Measurements from ENCODE around the gene PSMB7.

Gene PSMB7

DNA sequence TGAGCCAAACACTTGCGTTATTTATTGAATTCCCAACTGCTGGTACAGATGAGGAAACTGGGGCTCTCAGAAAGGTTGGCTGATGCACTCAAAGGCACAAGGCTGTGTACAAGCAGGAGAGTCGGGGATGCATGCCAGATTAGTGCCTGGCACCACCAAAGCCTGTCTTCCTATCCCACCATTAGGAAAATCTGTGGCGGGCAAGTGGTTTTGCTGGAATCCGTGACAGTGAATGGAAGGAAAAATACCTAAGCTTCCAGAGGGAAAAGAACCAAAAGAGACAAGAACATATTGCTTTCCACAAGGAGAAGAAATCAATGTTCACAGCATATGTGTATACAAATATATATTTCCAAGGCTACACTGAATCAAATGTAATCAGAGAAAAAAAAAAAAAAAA lies 51.1 kb downstream of the PSMB7 start:
- TF ChIP-seq, protein P1, sequence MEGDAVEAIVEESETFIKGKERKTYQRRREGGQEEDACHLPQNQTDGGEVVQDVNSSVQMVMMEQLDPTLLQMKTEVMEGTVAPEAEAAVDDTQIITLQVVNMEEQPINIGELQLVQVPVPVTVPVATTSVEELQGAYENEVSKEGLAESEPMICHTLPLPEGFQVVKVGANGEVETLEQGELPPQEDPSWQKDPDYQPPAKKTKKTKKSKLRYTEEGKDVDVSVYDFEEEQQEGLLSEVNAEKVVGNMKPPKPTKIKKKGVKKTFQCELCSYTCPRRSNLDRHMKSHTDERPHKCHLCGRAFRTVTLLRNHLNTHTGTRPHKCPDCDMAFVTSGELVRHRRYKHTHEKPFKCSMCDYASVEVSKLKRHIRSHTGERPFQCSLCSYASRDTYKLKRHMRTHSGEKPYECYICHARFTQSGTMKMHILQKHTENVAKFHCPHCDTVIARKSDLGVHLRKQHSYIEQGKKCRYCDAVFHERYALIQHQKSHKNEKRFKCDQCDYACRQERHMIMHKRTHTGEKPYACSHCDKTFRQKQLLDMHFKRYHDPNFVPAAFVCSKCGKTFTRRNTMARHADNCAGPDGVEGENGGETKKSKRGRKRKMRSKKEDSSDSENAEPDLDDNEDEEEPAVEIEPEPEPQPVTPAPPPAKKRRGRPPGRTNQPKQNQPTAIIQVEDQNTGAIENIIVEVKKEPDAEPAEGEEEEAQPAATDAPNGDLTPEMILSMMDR (IDR thresholded peaks at IDR 0.05; ENCODE audit: insufficient read depth, missing control alignments) = no peak
- DNase-seq (ENCODE audit: insufficient read length, low spot score) = no peak
- no peak for FAIRE-seq

DNA sequence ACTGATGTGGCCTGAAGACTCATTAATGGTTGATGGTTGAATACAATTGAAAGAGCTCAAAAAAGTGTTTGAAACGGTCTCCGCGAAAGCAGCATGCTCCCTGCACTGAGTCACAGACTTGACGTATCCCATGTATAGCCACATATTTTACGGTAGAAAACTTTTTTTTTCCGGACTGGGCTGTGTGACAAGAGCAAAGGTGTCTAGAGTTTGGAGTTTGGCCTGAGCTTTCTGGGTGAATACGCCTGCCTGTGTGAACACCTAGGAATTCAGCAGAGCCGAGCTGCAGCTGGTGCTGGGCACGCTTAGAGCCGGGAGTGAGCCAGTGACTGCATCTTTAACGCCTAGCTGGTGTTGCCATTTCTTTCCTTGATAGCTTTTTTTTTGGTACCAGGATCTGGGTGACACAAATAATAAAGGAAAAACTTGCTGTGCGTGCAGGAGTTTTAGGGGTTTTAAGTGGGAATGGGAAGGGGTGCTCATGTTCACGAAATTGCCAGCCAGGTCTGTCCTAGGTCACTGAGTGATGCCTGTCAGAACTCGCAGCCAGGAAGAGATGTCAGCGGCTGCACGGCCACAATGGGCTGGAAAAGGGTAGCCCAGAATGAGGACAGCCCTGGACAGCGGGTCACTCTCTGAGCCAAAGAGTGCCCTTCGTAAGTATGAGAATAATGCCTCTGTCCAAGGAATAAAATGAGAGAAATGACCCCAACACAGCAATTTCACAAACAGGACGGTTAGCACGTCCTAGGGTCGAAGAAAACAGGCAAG lies 51.7 kb downstream of the PSMB7 start:
- no peak for DNase-seq (ENCODE audit: insufficient read length, low spot score)
- no peak for FAIRE-seq
- TF ChIP-seq, protein P1 (IDR thresholded peaks at IDR 0.05; ENCODE audit: insufficient read depth, missing control alignments) = no peak

DNA sequence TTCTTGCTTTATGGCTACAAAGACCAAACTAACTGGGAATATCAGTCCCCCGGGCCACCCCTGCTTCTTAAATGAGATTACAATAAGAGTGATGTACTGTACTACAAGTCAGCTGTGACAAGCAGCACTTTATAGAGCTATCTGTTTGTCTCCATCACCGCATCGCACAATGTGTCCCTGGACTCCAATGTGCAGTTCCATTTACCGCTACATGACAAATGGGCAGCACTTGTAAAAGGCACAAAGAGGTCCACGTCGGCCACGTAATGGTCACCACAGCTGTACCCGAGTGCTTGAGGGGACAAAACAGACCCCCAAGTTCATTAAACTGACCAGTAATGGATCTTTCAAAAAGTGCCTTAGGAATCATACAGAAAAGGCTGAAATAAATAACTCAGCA lies 54.1 kb downstream of the PSMB7 start:
- FAIRE-seq = no peak
- TF ChIP-seq, protein P1 (IDR thresholded peaks at IDR 0.05; ENCODE audit: insufficient read depth, missing control alignments) = no peak
- DNase-seq (ENCODE audit: insufficient read length, low spot score) = no peak

DNA sequence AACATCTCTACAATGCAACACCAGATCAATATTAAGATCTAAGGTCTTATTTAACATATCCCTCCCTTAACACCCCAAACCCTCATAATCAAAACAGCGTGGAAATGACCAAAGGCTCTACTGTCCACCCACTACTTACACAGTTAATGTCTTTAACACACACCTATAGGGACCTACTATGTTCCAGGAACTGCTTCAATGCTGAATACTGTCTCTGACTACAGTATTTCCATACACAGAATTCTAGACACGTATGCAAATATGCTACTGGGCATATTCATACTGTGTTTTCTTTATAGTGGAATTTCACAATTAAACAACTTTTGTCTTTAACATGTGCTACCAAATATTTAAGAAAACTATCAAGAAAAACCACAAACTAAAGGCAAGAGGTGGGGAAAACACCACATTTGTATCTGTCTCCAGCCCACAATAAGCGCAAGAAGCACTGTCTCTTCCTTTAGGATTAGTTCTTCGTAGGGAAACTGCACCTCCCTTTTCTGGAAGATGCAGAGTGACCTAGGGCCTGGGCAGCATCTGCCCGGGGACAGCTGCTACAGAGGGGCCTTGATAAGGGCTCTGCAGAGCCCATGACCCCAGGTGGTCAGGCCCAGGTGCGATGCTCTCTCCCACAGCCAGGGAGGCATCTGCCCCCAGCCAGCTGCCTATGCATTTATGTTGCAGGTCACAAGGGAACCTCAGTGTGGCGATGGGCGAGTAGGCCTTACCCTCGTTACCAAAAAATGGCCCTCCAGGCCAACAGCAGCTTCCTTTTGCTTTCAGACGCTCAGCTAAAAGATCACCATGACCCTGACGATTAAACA lies 55.2 kb downstream of the PSMB7 start:
- FAIRE-seq (no peak), DNase-seq (ENCODE audit: insufficient read length, low spot score) (no peak)
- TF ChIP-seq, protein P1 (IDR thresholded peaks at IDR 0.05; ENCODE audit: insufficient read depth, missing control alignments) = no peak

DNA sequence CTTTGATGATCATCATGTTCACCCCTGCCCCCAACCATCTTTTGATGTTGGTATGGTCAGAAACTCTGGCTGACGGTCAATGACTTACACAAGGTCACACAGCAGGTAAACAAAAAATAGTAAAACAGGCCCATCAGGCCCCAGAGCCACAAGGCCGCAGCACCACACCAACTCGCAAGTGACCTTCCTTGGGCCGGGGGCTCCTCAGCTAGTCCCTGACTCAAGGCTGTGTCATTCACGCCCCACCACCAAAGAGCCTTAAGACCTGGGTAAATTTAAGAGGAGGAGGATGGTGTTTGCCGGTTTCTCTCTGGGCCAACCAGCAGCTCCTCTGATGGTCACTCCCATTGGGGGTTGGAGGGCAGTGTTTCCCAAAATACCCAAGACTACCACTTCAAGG lies 55.8 kb downstream of the PSMB7 start:
- TF ChIP-seq, protein P1 (IDR thresholded peaks at IDR 0.05; ENCODE audit: insufficient read depth, missing control alignments) = no peak
- DNase-seq (ENCODE audit: insufficient read length, low spot score) = no peak
- no peak for FAIRE-seq

DNA sequence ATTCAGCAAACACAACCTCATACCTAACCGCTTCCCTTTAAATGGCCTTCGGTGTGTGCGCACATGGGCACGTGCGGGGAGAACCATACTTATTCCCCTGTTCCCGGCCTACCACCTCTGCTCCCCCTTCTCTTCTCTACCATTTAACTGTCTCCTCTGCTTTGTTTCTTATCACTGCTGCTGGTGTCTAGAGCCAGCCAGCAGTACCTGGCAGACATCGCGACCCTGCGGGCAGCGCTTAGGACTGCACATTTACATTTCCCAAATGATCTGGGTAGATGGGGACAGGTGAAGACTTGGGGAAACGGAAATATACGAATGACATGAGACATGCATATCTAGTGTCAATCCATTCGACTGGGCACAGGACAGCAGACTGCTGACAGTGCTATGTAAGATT lies 56.6 kb downstream of the PSMB7 start:
- DNase-seq (ENCODE audit: insufficient read length, low spot score) = no peak
- FAIRE-seq = no peak
- TF ChIP-seq, protein P1 (IDR thresholded peaks at IDR 0.05; ENCODE audit: insufficient read depth, missing control alignments) = no peak

All from D721Med (cell line).